A673 (cell line): ENCODE data around the gene EZR. TPM values are rescaled to one million over a fixed set of nuclear protein-coding genes. Genes with fewer than 3 reads are reported as not detected.

Source experiments
- BruUV-seq: library from RNA; stranded (reverse); fragments of 400-500 nt; replicated peaks from 2 replicates; lab custom pipeline; 2021; lab: Mats Ljungman, UMichigan
- CTCF ChIA-PET: fragments of 300-600 bp; sonication (Branson Sonifier 250); formaldehyde crosslinking; loops from one replicate; lab custom pipeline; 2022; ENCODE audit warnings: antibody characterized with exemption; lab: Charles Lee
- POLR2A ChIA-PET: fragments of 300-600 bp; sonication (Branson Sonifier 250); formaldehyde crosslinking; loops from one replicate; lab custom pipeline; 2022; ENCODE audit warnings: antibody characterized with exemption; ENCODE audit not compliant: low non-redundant PET; lab: Charles Lee
- DNase-seq: peaks from one replicate; pipeline ENCODE4 v3.0.0-alpha.2; 2015; ENCODE audit warnings: low spot score
- H3K27ac ChIP-seq: fragments of 200-600 bp; sonication (generic); 2 replicates; pipeline ENCODE4 v1.5.1; 2016; ENCODE audit warnings: mixed run types, low read depth, mild to moderate bottlenecking, mixed read lengths, antibody characterized with exemption, low read length; ENCODE audit not compliant: poor library complexity, severe bottlenecking
- H3K27me3 ChIP-seq: fragments of 200-600 bp; sonication (generic); replicated peaks from 2 replicates; pipeline ENCODE4 v1.6.1; 2017; ENCODE audit warnings: mixed run types, low read depth, mild to moderate bottlenecking, mixed read lengths, antibody characterized with exemption, low read length; ENCODE audit not compliant: insufficient read depth, poor library complexity
- H3K36me3 ChIP-seq: fragments of 200-600 bp; sonication (generic); 2 replicates; pipeline ENCODE4 v1.6.1; 2016; ENCODE audit warnings: mixed run types, mild to moderate bottlenecking, mixed read lengths, antibody characterized with exemption, low read length; ENCODE audit not compliant: insufficient read depth, poor library complexity, severe bottlenecking
- H3K4me1 ChIP-seq: fragments of 200-600 bp; sonication (generic); 2 replicates; pipeline ENCODE4 v1.6.1; 2017; ENCODE audit warnings: mixed run types, mild to moderate bottlenecking, mixed read lengths, antibody characterized with exemption, low read length; ENCODE audit not compliant: insufficient read depth, poor library complexity, severe bottlenecking
- H3K4me3 ChIP-seq: fragments of 200-600 bp; sonication (generic); 2 replicates; pipeline ENCODE4 v1.5.1; 2016; ENCODE audit warnings: low read depth, mixed run types, mild to moderate bottlenecking, mixed read lengths, low read length; ENCODE audit not compliant: poor library complexity, severe bottlenecking
- H3K9me3 ChIP-seq: fragments of 200-600 bp; sonication (generic); 2 replicates; pipeline ENCODE4 v1.6.1; 2016; ENCODE audit warnings: mixed run types, low read depth, mild to moderate bottlenecking, mixed read lengths, antibody characterized with exemption, low read length; ENCODE audit not compliant: poor library complexity, severe bottlenecking
- EZH2 ChIP-seq: fragments of 200-600 bp; sonication (generic); IDR thresholded peaks from 2 replicates; pipeline ENCODE4 v1.6.1; 2017; ENCODE audit warnings: borderline replicate concordance, low read depth, mild to moderate bottlenecking, mixed read lengths, antibody characterized with exemption, low read length; ENCODE audit not compliant: poor library complexity, severe bottlenecking
- intact Hi-C: fragments of 100-400 bp; cut with micrococcal nuclease; formaldehyde crosslinking; loops from one replicate; pipeline ENCODE4 v1.10.0; 2022; ENCODE audit not compliant: unreplicated experiment
- total RNA-seq: library from RNA; stranded (reverse); gene quantifications from 2 replicates; pipeline ENCODE4 v1.2.3, GENCODE V29; 2021
- TF ChIP-seq, protein P1 (sequence below): fragments of 300-800, 200-600 bp; sonication (generic); conservative IDR thresholded peaks from 2 replicates; pipeline ENCODE4 v1.5.1; 2017; ENCODE audit warnings: low read depth, mild to moderate bottlenecking, antibody characterized with exemption, low read length, moderate library complexity, mixed read lengths

EZR gene
- total RNA-seq, 1 experiment from 2014 or later = 144 TPM

DNA sequence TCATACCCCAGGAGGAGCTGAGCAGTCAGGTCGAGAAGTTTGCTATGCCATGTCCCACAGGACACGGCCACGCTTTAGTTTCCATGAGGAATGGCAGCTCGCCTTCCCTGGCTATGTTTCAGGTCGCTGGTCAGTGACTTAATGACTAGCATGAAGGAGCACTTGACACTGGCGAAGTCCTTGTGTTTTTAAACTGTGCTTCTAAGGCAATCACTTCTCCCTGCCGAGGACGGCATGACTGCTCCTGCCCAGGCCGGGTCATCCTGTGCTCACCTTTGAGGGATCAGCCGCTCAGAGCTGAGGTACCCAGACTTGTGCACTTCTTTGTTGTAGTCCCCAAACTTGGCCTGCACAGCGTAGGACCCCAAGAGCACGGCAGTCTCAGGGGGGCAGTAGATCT, 34.1 kb downstream of the EZR start:
- H3K36me3 ChIP-seq = peaks cover 87% of the 10 kb centered on the region
- CTCF ChIA-PET = no interaction called here
- TF ChIP-seq, protein P1, sequence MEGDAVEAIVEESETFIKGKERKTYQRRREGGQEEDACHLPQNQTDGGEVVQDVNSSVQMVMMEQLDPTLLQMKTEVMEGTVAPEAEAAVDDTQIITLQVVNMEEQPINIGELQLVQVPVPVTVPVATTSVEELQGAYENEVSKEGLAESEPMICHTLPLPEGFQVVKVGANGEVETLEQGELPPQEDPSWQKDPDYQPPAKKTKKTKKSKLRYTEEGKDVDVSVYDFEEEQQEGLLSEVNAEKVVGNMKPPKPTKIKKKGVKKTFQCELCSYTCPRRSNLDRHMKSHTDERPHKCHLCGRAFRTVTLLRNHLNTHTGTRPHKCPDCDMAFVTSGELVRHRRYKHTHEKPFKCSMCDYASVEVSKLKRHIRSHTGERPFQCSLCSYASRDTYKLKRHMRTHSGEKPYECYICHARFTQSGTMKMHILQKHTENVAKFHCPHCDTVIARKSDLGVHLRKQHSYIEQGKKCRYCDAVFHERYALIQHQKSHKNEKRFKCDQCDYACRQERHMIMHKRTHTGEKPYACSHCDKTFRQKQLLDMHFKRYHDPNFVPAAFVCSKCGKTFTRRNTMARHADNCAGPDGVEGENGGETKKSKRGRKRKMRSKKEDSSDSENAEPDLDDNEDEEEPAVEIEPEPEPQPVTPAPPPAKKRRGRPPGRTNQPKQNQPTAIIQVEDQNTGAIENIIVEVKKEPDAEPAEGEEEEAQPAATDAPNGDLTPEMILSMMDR = no peak
- no peak for TF ChIP-seq EZH2

DNA sequence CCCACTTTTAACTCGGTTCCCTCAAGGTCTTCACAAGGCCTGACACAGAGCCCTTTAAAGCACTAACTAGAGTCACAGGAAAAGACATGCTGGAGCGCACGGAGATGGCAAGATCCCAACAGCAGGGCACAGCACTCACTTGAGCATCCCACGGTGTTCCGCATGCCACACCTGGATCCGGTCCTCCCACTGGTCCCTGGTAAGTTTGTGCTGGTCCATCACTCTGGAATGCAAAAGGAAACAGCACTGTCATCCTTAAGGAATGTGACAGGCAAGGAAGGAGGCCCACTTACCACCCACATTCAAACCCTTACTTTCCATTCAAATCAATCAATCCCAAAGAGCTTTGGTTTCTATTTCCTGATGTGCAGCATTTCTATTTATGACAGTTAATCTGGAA, 34.7 kb downstream of the EZR start:
- ChIA-PET CTCF (no interaction called here), POLR2A (no interaction called here)
- no peak overlapping the region for H3K27ac ChIP-seq
- peaks cover 87% of the 10 kb centered on the region for H3K36me3 ChIP-seq
- no peaks in the 10 kb centered on the region for H3K9me3 ChIP-seq
- H3K4me3 ChIP-seq = no peak overlapping the region
- intact Hi-C loops = no loop called here
- no TSS peak for BruUV-seq
- H3K27me3 ChIP-seq = no peaks in the 10 kb centered on the region
- H3K4me1 ChIP-seq = no peaks in the 10 kb centered on the region
- TF ChIP-seq, protein P1 = no peak
- no peak for DNase-seq

More for the DNA sequence above, 34.1 kb downstream of the EZR start:
- Histone ChIP-seq H3K27me3 (no peaks in the 10 kb centered on the region), H3K4me3 (no peak overlapping the region), H3K9me3 (no peaks in the 10 kb centered on the region), H3K4me1 (no peaks in the 10 kb centered on the region), H3K27ac (no peak overlapping the region)
- no TSS peak for BruUV-seq
- intact Hi-C loops = no loop called here
- POLR2A ChIA-PET = no interaction called here
- DNase-seq = no peak

DNA sequence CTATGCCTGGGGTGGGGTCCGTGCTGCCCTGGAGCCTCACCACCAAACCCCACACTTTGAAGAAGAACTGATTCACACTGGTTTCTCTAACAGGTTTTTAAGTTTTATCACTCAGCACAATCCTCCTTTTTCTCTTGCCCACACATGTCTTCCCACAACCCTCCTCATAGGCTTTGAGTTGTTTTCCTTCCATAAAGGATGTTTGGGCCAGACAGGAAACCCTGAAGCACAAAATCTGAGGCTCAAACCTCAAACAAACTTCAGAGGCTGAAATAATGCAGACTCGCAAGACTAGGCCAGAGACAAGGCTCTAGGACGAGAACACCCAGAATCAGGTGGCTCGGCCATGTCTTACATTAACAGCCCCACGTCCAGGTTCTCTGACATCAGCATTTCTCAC, 35.3 kb downstream of the EZR start:
- H3K27ac ChIP-seq = no peak overlapping the region
- intact Hi-C loops = no loop called here
- TF ChIP-seq EZH2 = no peak
- no peaks in the 10 kb centered on the region for H3K27me3 ChIP-seq
- H3K36me3 ChIP-seq = peaks cover 81% of the 10 kb centered on the region
- no peaks in the 10 kb centered on the region for H3K4me1 ChIP-seq
- ChIA-PET CTCF (no interaction called here), POLR2A (no interaction called here)
- BruUV-seq = no TSS peak
- no peaks in the 10 kb centered on the region for H3K9me3 ChIP-seq
- no peak for DNase-seq
- H3K4me3 ChIP-seq = no peak overlapping the region

DNA sequence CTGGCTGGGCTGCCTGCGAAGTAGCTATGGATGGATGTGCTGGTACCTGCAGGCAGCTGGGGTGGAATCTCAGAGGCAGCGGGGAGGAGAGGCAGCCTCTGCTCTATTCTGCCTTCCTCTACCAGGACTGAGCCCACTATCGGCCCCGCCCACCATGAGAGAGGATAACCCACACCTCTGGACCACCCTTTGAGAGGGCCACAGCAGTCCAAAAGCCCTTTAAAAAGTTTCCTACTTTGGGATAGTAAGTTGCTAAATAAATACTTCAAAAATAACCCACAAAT, 36.1 kb downstream of the EZR start:
- H3K4me1 ChIP-seq = no peaks in the 10 kb centered on the region
- no peaks in the 10 kb centered on the region for H3K27me3 ChIP-seq
- POLR2A ChIA-PET = no interaction called here
- BruUV-seq = no TSS peak
- H3K9me3 ChIP-seq = no peaks in the 10 kb centered on the region
- CTCF ChIA-PET = no interaction called here
- TF ChIP-seq EZH2 = no peak
- TF ChIP-seq, protein P1 = no peak
- H3K36me3 ChIP-seq = peaks cover 81% of the 10 kb centered on the region
- DNase-seq = no peak
- no peak overlapping the region for H3K4me3 ChIP-seq
- intact Hi-C loops = no loop called here
- H3K27ac ChIP-seq = no peak overlapping the region
